Coronary artery (tissue), 2 donors: Measurements from ENCODE around the gene COG1.
"Not testable (repeated sequence)": the region's sequence is repeated elsewhere in the genome, so short reads cannot be mapped to it uniquely, and the experiment has no call there.

Source experiments
- DNase-seq: peaks from one replicate; pipeline ENCODE4 v3.0.0-alpha.2; 2017; ENCODE audit warnings: low spot score
- H3K27ac ChIP-seq, 2 donors: fragments of 200-600 bp; sonication (generic); one replicate each; pipeline ENCODE4 v1.5.1; 2016 to 2019
- H3K4me3 ChIP-seq: fragments of 200-600 bp; sonication (generic); 2 replicates; pipeline ENCODE4 v1.5.1; 2016; ENCODE audit warnings: mild to moderate bottlenecking, moderate library complexity
- CTCF ChIP-seq: fragments of 200-600 bp; sonication (generic); IDR thresholded peaks from one replicate; pipeline ENCODE4 v1.5.1; 2019; ENCODE audit warnings: antibody characterized with exemption

The COG1 gene

DNA sequence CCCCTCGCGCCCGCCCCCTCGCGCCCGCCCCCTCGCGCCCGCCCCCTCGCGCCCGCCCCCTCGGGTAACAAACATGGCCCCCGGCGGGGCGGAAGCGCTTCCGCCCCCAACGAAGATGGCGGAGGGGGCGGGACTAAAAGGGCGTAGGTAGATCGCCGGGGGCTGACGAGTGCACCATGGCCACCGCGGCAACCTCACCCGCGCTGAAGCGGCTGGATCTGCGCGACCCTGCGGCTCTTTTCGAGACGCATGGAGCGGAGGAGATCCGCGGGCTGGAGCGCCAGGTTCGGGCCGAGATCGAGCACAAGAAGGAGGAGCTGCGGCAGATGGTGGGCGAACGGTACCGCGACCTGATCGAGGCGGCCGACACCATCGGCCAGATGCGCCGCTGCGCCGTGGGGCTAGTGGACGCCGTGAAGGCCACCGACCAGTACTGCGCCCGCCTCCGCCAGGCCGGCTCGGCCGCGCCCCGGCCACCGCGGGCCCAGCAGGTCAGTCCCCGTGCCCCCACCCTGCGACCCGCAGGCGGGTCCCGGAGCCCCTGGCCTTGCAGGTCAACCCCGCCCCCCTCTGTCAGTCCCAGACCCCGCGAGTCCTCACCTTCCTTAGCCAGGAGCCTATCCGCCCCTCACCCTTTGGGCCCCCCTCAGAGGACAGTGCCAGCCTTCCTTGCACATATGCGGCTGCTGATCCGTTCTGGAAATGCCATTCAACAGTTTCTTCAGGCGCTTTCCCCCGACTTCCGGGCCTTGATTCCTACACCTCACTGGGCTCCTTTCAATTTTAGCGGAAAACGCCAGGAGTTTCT, at the start of gene COG1:
Gene COG1, plus strand, starts transcription at position 162 of the 808 bp plus-strand sequence. Its CDS starts 15 bp downstream, at position 177.
- TF ChIP-seq CTCF, result no peak
- DNase-seq, result peak; percentile 91
- peak within 1 kb of the TSS; percentile 66 to 93 for H3K27ac ChIP-seq
- peak within 1 kb of the TSS; percentile 94 for H3K4me3 ChIP-seq

GRCh38 chr17:73144209-73144608, 48.6 kb upstream of the COG1 start:
- H3K4me3 ChIP-seq, H3K27ac ChIP-seq, DNase-seq: not testable (repeated sequence)

DNA sequence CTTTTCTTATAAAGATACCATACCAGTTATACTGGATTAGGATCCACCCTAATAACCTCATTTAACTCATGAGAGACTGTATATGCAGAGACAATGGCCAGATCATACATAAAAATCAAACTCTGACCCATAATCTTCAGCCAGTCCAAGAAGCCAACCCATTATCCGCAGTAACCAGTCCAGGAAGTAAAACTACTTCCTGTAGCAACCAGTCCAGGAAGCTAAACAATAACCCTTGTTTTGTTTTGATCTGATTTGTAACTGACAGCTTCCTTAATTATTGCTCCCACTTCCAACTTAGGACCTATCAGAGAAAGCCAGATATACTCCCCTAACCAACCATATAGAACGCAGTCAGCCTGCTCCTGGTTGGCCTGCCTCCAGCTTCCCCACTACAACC, 47.2 kb upstream of the COG1 start:
- TF ChIP-seq CTCF, result no peak
- no peak for DNase-seq
- H3K27ac ChIP-seq, result no peak overlapping the region
- no peak overlapping the region for H3K4me3 ChIP-seq

GRCh38 chr17:73147791-73148190, 45.1 kb upstream of the COG1 start:
- not testable (repeated sequence) for DNase-seq, H3K27ac ChIP-seq, H3K4me3 ChIP-seq

- TF ChIP-seq CTCF, result no peak
- no peak for DNase-seq
- H3K4me3 ChIP-seq, result no peak overlapping the region
Observed at GRCh38 chr17:73148540-73149334, 44.1 kb upstream of the COG1 start.

DNA sequence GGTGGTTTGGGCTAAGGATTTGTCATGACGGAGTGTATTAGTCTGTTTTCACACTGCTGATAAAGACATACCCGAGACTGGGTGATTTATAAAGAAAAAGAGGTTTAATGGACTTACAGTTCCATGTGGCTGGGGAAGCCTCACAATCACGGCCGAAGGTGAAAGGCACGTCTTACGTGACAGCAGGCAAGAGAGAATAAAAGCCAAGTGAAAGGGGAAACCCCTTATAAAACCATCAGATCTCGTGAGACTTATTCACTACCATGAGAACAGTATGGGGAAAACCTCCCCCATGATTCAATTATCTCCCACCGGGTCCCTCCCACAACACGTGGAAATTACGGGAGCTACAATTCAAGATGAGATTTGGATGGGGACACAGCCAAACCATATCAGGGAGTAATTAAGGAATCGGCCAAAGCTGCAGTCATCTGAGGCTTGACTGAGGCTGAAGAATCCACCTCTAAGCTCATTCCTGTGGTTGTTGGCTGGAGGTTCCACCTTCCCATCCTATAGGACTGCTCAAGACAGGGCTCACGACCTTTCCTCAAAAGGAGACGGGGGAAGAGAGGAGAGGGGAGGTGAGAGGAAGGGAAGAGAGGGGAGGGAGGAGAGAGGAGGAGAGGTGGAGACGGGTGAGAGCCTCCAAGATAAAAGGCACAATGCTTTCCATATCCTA, 42.1 kb upstream of the COG1 start:
- not testable (repeated sequence) for H3K27ac ChIP-seq, H3K4me3 ChIP-seq, DNase-seq

More at GRCh38 chr17:73148540-73149334, 44.1 kb upstream of the COG1 start:
- no peak overlapping the region for H3K27ac ChIP-seq

DNA sequence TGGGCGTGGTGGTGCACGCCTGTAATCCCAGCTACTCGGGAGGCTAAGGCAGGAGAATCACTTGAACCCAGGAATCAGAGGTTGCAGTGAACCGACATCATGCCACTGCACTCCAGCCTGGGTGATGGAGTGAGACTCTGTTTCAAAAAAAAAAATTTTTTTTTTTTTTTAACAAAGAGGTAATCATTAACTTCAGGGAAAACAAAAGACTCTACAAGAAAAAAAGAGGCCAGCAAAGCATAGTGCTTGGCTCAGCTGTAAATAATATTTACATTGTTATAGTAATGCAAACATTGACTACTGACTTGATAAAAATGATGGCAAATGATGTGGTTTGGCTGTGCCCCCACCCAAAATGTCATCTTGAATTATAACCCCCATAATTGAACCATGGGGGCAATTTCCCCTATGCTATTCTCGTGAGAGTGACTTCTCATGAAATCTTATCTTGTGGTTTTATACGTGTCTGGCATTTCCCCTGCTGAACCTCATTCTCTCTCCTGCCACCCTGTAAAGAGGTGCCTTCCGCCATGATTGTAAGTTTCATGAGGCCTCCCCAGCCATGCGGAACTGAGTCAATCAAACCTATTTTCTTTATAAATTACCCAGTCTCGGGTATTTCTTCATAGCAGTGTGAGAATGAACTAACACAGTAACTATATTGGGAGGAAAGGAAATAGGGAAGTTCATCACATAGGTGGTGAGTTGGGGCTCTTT, 40.8 kb upstream of the COG1 start:
- no peak overlapping the region for H3K4me3 ChIP-seq
- no peak overlapping the region for H3K27ac ChIP-seq
- no peak for TF ChIP-seq CTCF
- no peak for DNase-seq
